Stimulated activated effector memory CD8-positive, alpha-beta T cell treated with anti-CD3 and anti-CD28 coated beads, Interleukin-12 subunit alpha, Interleukin-12 subunit beta, amount 100 ng/mL, for 72 hours (primary cell): ENCODE data around the gene MRTFB.

ENCODE experiments used
- ATAC-seq: fragments of 150-1000 bp; cut with Tn5 transposase; 2 replicates; pipeline ENCODE4 v1.10.0; 2021
- DNase-seq, 2 donors: peaks; one replicate each; pipeline ENCODE4 v3.0.0; 2021 to 2022; ENCODE audit warnings: low spot score in 2 of 2
- H3K27ac Mint-ChIP-seq: one replicate; pipeline ENCODE4 v1.8.0; 2022; ENCODE audit warnings: mild to moderate bottlenecking, mixed read lengths
- H3K36me3 Mint-ChIP-seq: one replicate; pipeline ENCODE4 v1.8.0; 2022; ENCODE audit warnings: mild to moderate bottlenecking, mixed read lengths
- H3K4me1 Mint-ChIP-seq: one replicate; pipeline ENCODE4 v1.8.0; 2022; ENCODE audit warnings: mixed read lengths
- H3K4me3 Mint-ChIP-seq: one replicate; pipeline ENCODE4 v1.8.0; 2022; ENCODE audit warnings: mild to moderate bottlenecking, mixed read lengths
- H3K9me3 Mint-ChIP-seq: one replicate; pipeline ENCODE4 v1.8.0; 2022; ENCODE audit warnings: mixed read lengths

Gene MRTFB

GRCh38 chr16:14198572-14198971 lies 127.5 kb downstream of the MRTFB start:
- peaks cover 11% of the 10 kb centered on the region for H3K4me1 Mint-ChIP-seq
- DNase-seq (no peak), ATAC-seq (no peak)
- H3K27ac Mint-ChIP-seq = no peak overlapping the region
- H3K9me3 Mint-ChIP-seq = no peaks in the 10 kb centered on the region
- H3K36me3 Mint-ChIP-seq = no peaks in the 10 kb centered on the region
- no peak overlapping the region for H3K4me3 Mint-ChIP-seq

- H3K27ac Mint-ChIP-seq = no peak overlapping the region
These were observed 128.1 kb downstream of the MRTFB start for GRCh38 chr16:14199199-14199598.

GRCh38 chr16:14199624-14200023 lies 128.5 kb downstream of the MRTFB start:
- Mint-ChIP-seq H3K4me1 (peaks cover 11% of the 10 kb centered on the region), H3K36me3 (no peaks in the 10 kb centered on the region), H3K9me3 (no peaks in the 10 kb centered on the region), H3K27ac (no peak overlapping the region), H3K4me3 (no peak overlapping the region)
- ATAC-seq (no peak), DNase-seq (no peak)

More at GRCh38 chr16:14199199-14199598, 128.1 kb downstream of the MRTFB start:
- DNase-seq = no peak
- H3K4me3 Mint-ChIP-seq = no peak overlapping the region
- no peak for ATAC-seq
- H3K9me3 Mint-ChIP-seq = no peaks in the 10 kb centered on the region
- H3K36me3 Mint-ChIP-seq = no peaks in the 10 kb centered on the region
- H3K4me1 Mint-ChIP-seq = peaks cover 11% of the 10 kb centered on the region

DNA sequence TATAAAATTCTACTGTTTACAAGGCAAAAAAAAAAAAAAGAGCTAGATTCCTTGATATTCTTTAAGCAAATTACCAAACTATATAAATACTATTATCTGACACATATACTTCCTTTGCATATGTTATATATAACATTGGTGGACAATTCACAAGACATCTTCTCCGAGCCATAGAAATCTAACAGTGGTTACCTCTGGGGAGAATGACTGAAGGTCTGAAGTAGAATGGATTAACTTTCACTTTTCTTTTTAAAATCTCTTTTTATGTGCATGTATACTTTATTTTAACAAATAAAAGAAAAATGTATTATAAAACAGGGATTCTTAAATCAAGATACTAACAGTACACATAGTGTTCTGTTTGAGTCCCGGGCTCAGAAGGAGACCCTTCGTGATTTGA lies 131.0 kb downstream of the MRTFB start:
- H3K36me3 Mint-ChIP-seq = no peaks in the 10 kb centered on the region
- ATAC-seq (no peak), DNase-seq (no peak)
- no peaks in the 10 kb centered on the region for H3K9me3 Mint-ChIP-seq
- H3K4me1 Mint-ChIP-seq = peaks cover 11% of the 10 kb centered on the region
- no peak overlapping the region for H3K4me3 Mint-ChIP-seq
- no peak overlapping the region for H3K27ac Mint-ChIP-seq

- DNase-seq (no peak), ATAC-seq (no peak)
- H3K27ac Mint-ChIP-seq = no peak overlapping the region
- peaks cover 11% of the 10 kb centered on the region for H3K4me1 Mint-ChIP-seq
- no peak overlapping the region for H3K4me3 Mint-ChIP-seq
- H3K36me3 Mint-ChIP-seq = no peaks in the 10 kb centered on the region
- no peaks in the 10 kb centered on the region for H3K9me3 Mint-ChIP-seq
These were observed 131.6 kb downstream of the MRTFB start for GRCh38 chr16:14202697-14203096.

DNA sequence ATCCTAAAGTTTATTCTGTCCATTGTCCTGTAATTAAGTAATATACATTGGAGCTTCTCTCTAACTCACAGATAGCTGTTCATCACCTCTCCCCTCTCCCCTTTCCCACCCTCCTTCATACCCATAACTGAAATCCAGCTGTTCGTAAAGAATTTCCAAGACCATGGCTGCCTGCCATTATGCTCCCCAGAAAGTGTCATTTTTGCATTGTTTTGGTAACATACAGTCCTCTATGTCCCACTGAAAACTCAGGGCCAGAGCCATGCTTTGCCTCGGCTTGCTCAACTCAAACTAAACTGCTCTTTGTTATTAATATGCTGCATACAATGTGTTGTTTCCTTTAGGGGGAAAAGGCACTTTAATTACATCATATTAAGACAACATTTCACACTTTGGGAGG lies 132.0 kb downstream of the MRTFB start:
- no peaks in the 10 kb centered on the region for H3K9me3 Mint-ChIP-seq
- H3K4me3 Mint-ChIP-seq = no peak overlapping the region
- peaks cover 11% of the 10 kb centered on the region for H3K4me1 Mint-ChIP-seq
- no peak for DNase-seq
- no peak overlapping the region for H3K27ac Mint-ChIP-seq
- ATAC-seq = no peak
- H3K36me3 Mint-ChIP-seq = no peaks in the 10 kb centered on the region

DNA sequence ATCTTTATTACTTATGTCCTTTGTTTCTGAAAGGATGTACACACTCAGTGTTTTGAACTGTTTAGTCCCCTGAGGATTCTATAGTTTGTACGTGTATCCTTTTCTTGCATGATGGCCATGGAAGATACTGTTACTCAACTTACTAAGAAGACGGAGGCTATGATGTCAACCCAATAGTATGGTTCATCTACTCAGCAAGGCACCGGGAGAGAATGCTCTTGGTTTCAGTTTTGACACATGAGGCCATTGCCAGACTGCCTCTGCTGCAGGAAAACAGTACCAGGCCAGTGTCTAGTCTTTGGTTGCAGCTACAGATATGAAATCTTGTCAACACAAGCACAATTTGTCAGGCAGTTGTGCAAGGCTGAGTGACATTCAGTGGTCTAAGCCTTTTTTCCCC lies 134.5 kb downstream of the MRTFB start:
- no peak for DNase-seq
- H3K27ac Mint-ChIP-seq = no peak overlapping the region
- H3K4me3 Mint-ChIP-seq = no peak overlapping the region
- ATAC-seq = peak; percentile 45
- no peaks in the 10 kb centered on the region for H3K9me3 Mint-ChIP-seq
- H3K4me1 Mint-ChIP-seq = no peaks in the 10 kb centered on the region
- no peaks in the 10 kb centered on the region for H3K36me3 Mint-ChIP-seq

DNA sequence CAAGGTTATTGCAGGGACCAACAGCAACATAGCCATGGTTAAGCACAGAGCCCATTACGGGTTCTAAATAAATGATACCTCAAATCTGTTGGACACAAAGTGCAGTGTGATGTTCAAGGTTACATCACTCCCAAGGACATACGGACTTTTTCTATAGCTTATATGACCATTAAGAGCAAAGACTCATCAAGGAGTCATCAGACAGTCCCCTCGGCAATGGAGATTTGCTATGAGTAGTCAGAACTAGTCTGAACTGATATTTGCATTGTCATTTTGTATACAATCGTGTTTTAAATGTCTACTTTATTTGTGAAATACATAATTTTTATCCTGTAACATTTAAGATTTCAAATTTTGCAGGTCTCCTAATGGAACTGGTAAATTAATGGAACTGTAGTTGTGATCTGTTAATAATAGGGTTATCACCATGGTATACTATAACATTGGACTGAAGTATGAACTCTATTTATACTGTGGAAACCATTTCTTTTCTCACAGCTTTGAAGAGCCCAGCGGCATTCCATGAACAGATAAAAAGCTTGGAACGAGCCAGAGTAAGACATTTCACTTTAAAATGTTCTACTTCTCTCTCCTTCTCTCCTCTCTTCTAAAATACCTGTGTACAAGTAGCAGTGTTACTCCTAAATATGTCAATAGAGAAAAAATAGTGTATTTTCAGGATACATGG lies 140.9 kb downstream of the MRTFB start:
- no peaks in the 10 kb centered on the region for H3K9me3 Mint-ChIP-seq
- ATAC-seq = no peak
- no peak for DNase-seq
- no peak overlapping the region for H3K27ac Mint-ChIP-seq
- H3K36me3 Mint-ChIP-seq = peaks cover under 1% of the 10 kb centered on the region
- no peaks in the 10 kb centered on the region for H3K4me1 Mint-ChIP-seq
- no peak overlapping the region for H3K4me3 Mint-ChIP-seq

- DNase-seq (no peak), ATAC-seq (no peak)
- no peaks in the 10 kb centered on the region for H3K9me3 Mint-ChIP-seq
- no peak overlapping the region for H3K4me3 Mint-ChIP-seq
- H3K36me3 Mint-ChIP-seq = peaks cover 23% of the 10 kb centered on the region
- no peaks in the 10 kb centered on the region for H3K4me1 Mint-ChIP-seq
- no peak overlapping the region for H3K27ac Mint-ChIP-seq
These were observed 144.8 kb downstream of the MRTFB start for GRCh38 chr16:14215941-14216340.

GRCh38 chr16:14219983-14220382 lies 148.9 kb downstream of the MRTFB start:
- no peaks in the 10 kb centered on the region for H3K9me3 Mint-ChIP-seq
- H3K36me3 Mint-ChIP-seq = peaks cover 23% of the 10 kb centered on the region
- no peak overlapping the region for H3K27ac Mint-ChIP-seq
- no peaks in the 10 kb centered on the region for H3K4me1 Mint-ChIP-seq
- no peak overlapping the region for H3K4me3 Mint-ChIP-seq
- ATAC-seq (no peak), DNase-seq (no peak)

- no peaks in the 10 kb centered on the region for H3K4me1 Mint-ChIP-seq
- H3K9me3 Mint-ChIP-seq = no peaks in the 10 kb centered on the region
- H3K36me3 Mint-ChIP-seq = peaks cover 7% of the 10 kb centered on the region
- DNase-seq = no peak
- no peak for ATAC-seq
- H3K27ac Mint-ChIP-seq = no peak overlapping the region
- no peak overlapping the region for H3K4me3 Mint-ChIP-seq
These were observed 152.5 kb downstream of the MRTFB start for GRCh38 chr16:14223632-14224031.

DNA sequence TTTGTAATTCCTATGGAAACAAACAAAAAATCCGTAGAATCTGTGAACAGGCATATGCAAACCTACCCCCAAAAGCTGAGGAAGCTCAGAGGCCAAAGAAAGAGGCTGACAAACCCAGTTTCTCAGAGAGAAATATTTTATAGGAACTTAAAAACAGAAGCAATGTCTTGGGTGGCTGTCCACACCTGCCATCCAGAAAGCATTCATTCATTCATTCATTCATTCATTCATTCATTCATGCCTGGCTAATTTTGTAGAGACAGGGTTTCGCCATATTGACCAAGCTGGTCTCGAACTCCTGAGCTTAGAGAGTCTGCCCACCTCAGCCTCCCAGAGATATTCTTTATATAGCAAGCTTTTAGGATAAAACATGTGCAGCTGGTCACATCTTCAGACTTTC lies 154.3 kb downstream of the MRTFB start:
- DNase-seq = no peak
- Mint-ChIP-seq H3K27ac (no peak overlapping the region), H3K4me1 (no peaks in the 10 kb centered on the region), H3K36me3 (no peaks in the 10 kb centered on the region), H3K9me3 (no peaks in the 10 kb centered on the region), H3K4me3 (no peak overlapping the region)
- no peak for ATAC-seq

- ATAC-seq (no peak), DNase-seq (no peak)
- Mint-ChIP-seq H3K9me3 (no peaks in the 10 kb centered on the region), H3K4me3 (no peak overlapping the region), H3K36me3 (no peaks in the 10 kb centered on the region), H3K4me1 (no peaks in the 10 kb centered on the region), H3K27ac (no peak overlapping the region)
These were observed 161.2 kb downstream of the MRTFB start for GRCh38 chr16:14232106-14232864.

DNA sequence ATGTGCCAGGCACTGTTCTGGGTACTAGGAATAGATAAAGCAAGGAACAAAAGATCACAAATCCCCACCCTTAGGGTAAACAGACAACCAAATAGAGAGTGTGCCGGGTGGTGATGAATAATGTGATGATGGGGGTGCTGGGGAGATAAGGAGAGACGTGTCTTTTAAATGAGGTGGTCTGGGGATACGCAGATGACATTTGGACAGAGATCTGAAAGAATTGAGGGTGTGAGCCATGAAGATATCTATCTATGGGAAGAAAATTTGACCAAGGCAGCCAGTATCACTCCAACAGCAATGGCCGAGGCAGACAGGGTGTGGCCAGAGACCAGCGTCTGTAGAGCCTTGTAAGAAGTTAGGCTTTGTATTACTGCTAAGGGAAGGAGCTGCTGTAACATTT lies 165.3 kb downstream of the MRTFB start:
- Mint-ChIP-seq H3K4me3 (no peak overlapping the region), H3K4me1 (no peaks in the 10 kb centered on the region), H3K36me3 (peaks cover 9% of the 10 kb centered on the region), H3K9me3 (no peaks in the 10 kb centered on the region), H3K27ac (no peak overlapping the region)
- DNase-seq (no peak), ATAC-seq (no peak)

DNA sequence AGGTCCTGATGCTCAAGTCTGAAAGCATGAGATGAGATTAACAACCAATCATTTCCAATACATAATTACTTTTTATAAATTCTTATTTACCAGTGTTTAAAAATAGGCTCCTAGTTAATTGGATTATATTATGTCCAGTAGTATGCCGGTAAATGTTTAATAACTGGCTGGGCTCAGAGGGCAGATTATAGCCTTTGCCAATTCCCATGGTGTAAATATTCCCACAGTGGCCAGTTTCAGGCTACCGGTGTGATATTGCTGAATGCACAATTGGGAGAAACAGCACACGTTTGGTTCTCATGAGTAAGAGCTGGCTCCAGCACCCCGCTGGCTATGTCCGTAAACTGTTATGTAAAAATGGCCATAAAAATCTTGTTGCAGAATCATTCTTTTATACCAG lies 167.6 kb downstream of the MRTFB start:
- ATAC-seq (no peak), DNase-seq (no peak)
- no peak overlapping the region for H3K27ac Mint-ChIP-seq
- no peak overlapping the region for H3K4me3 Mint-ChIP-seq
- no peaks in the 10 kb centered on the region for H3K4me1 Mint-ChIP-seq
- H3K36me3 Mint-ChIP-seq = peaks cover 9% of the 10 kb centered on the region
- H3K9me3 Mint-ChIP-seq = no peaks in the 10 kb centered on the region

DNA sequence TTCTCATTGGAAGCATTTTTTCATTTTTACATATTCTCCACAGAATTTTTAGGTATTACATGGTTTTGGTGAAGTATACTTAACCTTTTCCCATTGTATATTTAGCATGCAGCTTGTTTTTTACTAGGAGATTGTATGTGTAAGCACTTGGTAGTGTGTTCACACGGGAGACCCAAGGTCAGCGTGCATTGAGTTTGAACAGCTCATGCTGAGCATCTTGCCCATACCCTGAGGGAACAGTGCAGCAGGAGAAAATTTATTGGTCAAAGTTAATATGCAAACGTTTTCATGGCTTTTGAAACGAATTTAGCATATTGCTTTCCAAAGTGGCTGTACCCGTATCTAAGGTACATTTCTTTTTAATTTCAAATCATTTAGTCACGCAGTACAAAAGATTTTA lies 168.7 kb downstream of the MRTFB start:
- Mint-ChIP-seq H3K4me1 (no peaks in the 10 kb centered on the region), H3K36me3 (peaks cover 9% of the 10 kb centered on the region), H3K27ac (no peak overlapping the region), H3K9me3 (no peaks in the 10 kb centered on the region), H3K4me3 (no peak overlapping the region)
- no peak for ATAC-seq
- no peak for DNase-seq
